Ishikawa (cell line): ENCODE results near the gene PRMT7.

Source experiments
- CEBPB ChIP-seq: IDR thresholded peaks from 2 replicates; pipeline ENCODE4 v1.6.1; 2012
- EP300 ChIP-seq: IDR thresholded peaks from 2 replicates; pipeline ENCODE4 v1.6.1; 2012; ENCODE audit warnings: borderline replicate concordance
- NFIC ChIP-seq: IDR thresholded peaks from 2 replicates; pipeline ENCODE4 v1.6.1; 2012
- REST ChIP-seq: IDR thresholded peaks from 2 replicates; pipeline ENCODE4 v1.6.1; 2012; ENCODE audit warnings: low read depth, mild to moderate bottlenecking
- TAF1 ChIP-seq: IDR thresholded peaks from 2 replicates; pipeline ENCODE4 v1.6.1; 2012; ENCODE audit warnings: low read depth, mild to moderate bottlenecking
- USF1 ChIP-seq: IDR thresholded peaks from 2 replicates; pipeline ENCODE4 v1.6.1; 2012

GRCh38 chr16:68365167-68365817, 54.5 kb downstream of the PRMT7 start:
- TF ChIP-seq USF1 = no peak
- TF ChIP-seq TAF1 = no peak
- no peak for TF ChIP-seq REST
- TF ChIP-seq EP300 = no peak
- no peak for TF ChIP-seq CEBPB
- no peak for TF ChIP-seq NFIC
